ENCODE results near the gene GRWD1.

DNA sequence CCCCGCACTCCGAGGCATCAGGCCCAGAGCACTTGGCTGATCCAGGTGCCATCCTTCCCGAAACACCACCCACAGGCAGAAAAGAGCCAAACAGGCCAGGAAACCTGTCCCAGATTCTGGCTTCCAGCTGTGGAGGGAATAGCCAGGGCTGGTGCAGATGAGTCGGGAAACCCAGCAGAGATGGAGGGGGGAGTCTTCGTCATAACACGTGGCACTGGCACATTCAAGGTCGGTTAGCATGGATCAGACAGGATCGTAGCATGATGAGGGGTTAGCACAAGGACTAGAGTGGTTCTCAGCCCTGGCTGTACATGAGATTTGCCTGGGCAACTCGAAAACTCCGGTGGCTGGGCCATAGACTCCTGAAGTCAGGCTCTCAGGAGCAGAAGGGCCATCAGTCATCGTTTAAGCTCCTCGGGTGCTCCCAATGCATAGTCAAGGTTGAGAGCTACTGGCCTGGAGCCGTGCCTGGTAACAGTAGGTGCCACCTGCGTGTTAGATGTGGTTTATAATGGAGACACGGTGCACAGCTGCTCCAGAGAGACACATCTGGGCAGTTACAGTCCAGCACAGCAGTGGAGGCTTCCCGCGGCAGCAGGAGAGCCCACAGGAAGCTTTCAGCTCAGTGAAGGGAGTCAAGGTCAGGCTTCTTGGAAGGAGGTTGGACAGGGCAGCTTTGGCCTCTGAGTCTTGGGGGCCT lies 29.7 kb downstream of the GRWD1 start:
- TF ChIP-seq, protein P1, sequence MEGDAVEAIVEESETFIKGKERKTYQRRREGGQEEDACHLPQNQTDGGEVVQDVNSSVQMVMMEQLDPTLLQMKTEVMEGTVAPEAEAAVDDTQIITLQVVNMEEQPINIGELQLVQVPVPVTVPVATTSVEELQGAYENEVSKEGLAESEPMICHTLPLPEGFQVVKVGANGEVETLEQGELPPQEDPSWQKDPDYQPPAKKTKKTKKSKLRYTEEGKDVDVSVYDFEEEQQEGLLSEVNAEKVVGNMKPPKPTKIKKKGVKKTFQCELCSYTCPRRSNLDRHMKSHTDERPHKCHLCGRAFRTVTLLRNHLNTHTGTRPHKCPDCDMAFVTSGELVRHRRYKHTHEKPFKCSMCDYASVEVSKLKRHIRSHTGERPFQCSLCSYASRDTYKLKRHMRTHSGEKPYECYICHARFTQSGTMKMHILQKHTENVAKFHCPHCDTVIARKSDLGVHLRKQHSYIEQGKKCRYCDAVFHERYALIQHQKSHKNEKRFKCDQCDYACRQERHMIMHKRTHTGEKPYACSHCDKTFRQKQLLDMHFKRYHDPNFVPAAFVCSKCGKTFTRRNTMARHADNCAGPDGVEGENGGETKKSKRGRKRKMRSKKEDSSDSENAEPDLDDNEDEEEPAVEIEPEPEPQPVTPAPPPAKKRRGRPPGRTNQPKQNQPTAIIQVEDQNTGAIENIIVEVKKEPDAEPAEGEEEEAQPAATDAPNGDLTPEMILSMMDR (IDR thresholded peaks at IDR 0.05; ENCODE audit: insufficient read depth, low read depth, low read length), result no peak
- no peak for TF ChIP-seq EZH2 (IDR thresholded peaks at IDR 0.05; ENCODE audit: insufficient read depth, low read length)

Measured in astrocyte (in vitro differentiated cells and primary cell).